Measurements from ENCODE around the gene F10.

DNA sequence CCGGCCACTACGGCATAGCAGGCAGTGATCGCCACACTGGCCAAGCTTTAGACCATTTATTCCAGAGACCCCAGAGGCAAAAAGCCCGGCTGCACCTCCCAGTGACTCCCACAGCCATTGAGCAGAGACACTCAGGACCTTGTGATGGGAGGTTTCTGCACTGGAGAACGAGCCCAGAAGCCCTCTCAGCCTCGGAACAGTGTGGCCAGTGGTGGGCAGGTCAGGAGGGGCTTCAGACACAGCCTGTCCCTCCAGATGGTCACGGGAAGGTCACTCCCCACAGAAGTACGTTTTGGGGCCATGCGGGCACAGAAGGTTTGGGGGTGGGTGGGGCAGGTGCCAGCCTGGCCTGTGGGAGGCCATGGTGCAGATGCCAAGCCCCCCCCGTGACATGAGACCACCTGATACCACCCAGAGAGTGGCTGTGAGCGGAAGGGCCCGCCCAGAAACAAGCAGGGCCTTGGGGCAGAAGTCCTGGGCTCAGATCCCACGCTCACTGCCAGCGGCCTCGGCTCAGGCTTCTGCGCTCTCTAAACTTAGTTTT lies 599 bp upstream of the F10 start:
- TF ChIP-seq EP300 (IDR thresholded peaks at IDR 0.05) (no peak), POLR2A (IDR thresholded peaks at IDR 0.05) (no peak)
- TF ChIP-seq, protein P1, sequence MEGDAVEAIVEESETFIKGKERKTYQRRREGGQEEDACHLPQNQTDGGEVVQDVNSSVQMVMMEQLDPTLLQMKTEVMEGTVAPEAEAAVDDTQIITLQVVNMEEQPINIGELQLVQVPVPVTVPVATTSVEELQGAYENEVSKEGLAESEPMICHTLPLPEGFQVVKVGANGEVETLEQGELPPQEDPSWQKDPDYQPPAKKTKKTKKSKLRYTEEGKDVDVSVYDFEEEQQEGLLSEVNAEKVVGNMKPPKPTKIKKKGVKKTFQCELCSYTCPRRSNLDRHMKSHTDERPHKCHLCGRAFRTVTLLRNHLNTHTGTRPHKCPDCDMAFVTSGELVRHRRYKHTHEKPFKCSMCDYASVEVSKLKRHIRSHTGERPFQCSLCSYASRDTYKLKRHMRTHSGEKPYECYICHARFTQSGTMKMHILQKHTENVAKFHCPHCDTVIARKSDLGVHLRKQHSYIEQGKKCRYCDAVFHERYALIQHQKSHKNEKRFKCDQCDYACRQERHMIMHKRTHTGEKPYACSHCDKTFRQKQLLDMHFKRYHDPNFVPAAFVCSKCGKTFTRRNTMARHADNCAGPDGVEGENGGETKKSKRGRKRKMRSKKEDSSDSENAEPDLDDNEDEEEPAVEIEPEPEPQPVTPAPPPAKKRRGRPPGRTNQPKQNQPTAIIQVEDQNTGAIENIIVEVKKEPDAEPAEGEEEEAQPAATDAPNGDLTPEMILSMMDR (IDR thresholded peaks at IDR 0.05), result no peak
